NCI-H2196 treated with DMSO at 0.1 percent for 48 hours (cell line): Measurements from ENCODE around the gene MRPL22.
A peak's percentile ranks its signal among the peaks of the same experiment; 100 is the strongest.
"Not testable (repeated sequence)": the region's sequence is repeated elsewhere in the genome, so short reads cannot be mapped to it uniquely, and the experiment has no call there.

Experiments
- DNase-seq: peaks from one replicate; lab custom pipeline; 2025; ENCODE audit not compliant: unreplicated experiment; lab: John Stamatoyannopoulos, UW

Gene MRPL22

GRCh38 chr5:154939387-154939786 is 1.5 kb upstream of the MRPL22 start:
- not testable (repeated sequence) for DNase-seq

GRCh38 chr5:154940375-154940771 is 500 bp upstream of the MRPL22 start:
- DNase-seq: no peak

GRCh38 chr5:154943527-154943926 is 2.7 kb downstream of the MRPL22 start:
- no peak for DNase-seq

- no peak for DNase-seq
Measured at GRCh38 chr5:154944716-154945115, 3.8 kb downstream of the MRPL22 start.

- DNase-seq: no peak
Measured at GRCh38 chr5:154945695-154946301, 4.9 kb downstream of the MRPL22 start.

- DNase-seq: no peak
Measured at GRCh38 chr5:154947778-154948177, 6.9 kb downstream of the MRPL22 start.

- no peak for DNase-seq
Measured at GRCh38 chr5:154948313-154948712, 7.4 kb downstream of the MRPL22 start.

GRCh38 chr5:154949781-154950180 is 8.9 kb downstream of the MRPL22 start:
- DNase-seq: no peak

- DNase-seq: no peak
Measured at GRCh38 chr5:154956712-154957111, 15.8 kb downstream of the MRPL22 start.

GRCh38 chr5:154962494-154962893 is 21.6 kb downstream of the MRPL22 start:
- DNase-seq: no peak

GRCh38 chr5:154966081-154966841 is 25.4 kb downstream of the MRPL22 start:
- no peak for DNase-seq

GRCh38 chr5:154966874-154967273 is 26.0 kb downstream of the MRPL22 start:
- no peak for DNase-seq

- DNase-seq: peak; percentile 22
Measured at GRCh38 chr5:154967421-154968024, 26.6 kb downstream of the MRPL22 start.

- no peak for DNase-seq
Measured at GRCh38 chr5:154968953-154969352, 28.1 kb downstream of the MRPL22 start.

GRCh38 chr5:154970759-154971158 is 29.9 kb downstream of the MRPL22 start:
- no peak for DNase-seq

- DNase-seq: no peak
Measured at GRCh38 chr5:154971501-154971900, 30.6 kb downstream of the MRPL22 start.

GRCh38 chr5:154972476-154973080 is 31.7 kb downstream of the MRPL22 start:
- DNase-seq: peak; percentile 19

- DNase-seq: not testable (repeated sequence)
Measured at GRCh38 chr5:154976082-154976481, 35.2 kb downstream of the MRPL22 start.

- no peak for DNase-seq
Measured at GRCh38 chr5:154977409-154977808, 36.5 kb downstream of the MRPL22 start.

- not testable (repeated sequence) for DNase-seq
Measured at GRCh38 chr5:154978294-154978693, 37.4 kb downstream of the MRPL22 start.

GRCh38 chr5:154984946-154985516 is 44.2 kb downstream of the MRPL22 start:
- DNase-seq: no peak
